Measurements from ENCODE around the gene C9orf152.

Gene C9orf152

DNA sequence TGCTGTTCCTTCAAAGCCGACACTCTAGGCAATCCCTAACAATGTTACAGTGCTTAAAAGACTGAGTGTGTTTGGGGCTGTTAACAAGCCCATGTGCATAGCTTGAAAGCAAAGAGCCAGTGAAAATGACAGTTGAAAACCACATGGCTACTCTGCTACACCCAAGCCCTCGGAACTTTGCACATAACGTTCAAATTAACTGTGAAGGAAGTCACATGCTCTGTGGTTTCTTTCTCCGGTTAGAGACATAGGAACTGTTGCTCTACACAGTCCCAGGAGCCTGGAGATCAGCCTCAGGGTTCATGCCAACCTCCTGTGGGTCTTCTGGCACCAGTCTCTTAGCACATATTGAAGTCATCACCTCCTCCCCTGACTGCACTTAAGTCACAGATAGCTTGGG, 51.1 kb downstream of the C9orf152 start:
- H3K23ac ChIP-seq (ENCODE audit: low read depth, low read length, poor library complexity) = no peak overlapping the region
- DNase-seq (ENCODE audit: low spot score) = no peak
- no peaks in the 10 kb centered on the region for H3K27me3 ChIP-seq (ENCODE audit: control insufficient read depth in 3 of 3, insufficient read depth in 3 of 3, low read depth in 1 of 3, low read length in 3 of 3)
- H2BK12ac ChIP-seq (ENCODE audit: low read length) = no peak overlapping the region
- H2AK5ac ChIP-seq (ENCODE audit: low read depth, low read length) = no peak overlapping the region
- no peak overlapping the region for H4K8ac ChIP-seq (ENCODE audit: low read depth, low read length)
- H2BK120ac ChIP-seq (ENCODE audit: low read depth, low read length) = no peak overlapping the region
- H3K27ac ChIP-seq (replicated peaks; ENCODE audit: low read length) = no peak overlapping the region
- H3K4me1 ChIP-seq (ENCODE audit: control insufficient read depth in 2 of 2, insufficient read depth in 1 of 2, low read depth in 1 of 2, low read length in 2 of 2) = peaks cover 0 to 1% of the 10 kb centered on the region in 2 donors
- no peak overlapping the region for H2BK5ac ChIP-seq (ENCODE audit: low read length)
- H4K91ac ChIP-seq (ENCODE audit: low read depth, low read length, poor library complexity) = no peak overlapping the region
- H3K79me1 ChIP-seq (ENCODE audit: low read depth, low read length) = no peaks in the 10 kb centered on the region
- WGBS, 2 donors (ENCODE audit: extremely low coverage in 2 of 2, insufficient read length in 2 of 2, insufficient replicate concordance in 1 of 2) = no CpG with 5 or more reads among the region's 4 CpGs
- H3K9ac ChIP-seq (ENCODE audit: low read depth, low read length, poor library complexity) = no peak overlapping the region
- H3K4ac ChIP-seq (ENCODE audit: low read length) = no peak overlapping the region
- H2AFZ ChIP-seq (ENCODE audit: low read length) = no peak overlapping the region
- H3K9me3 ChIP-seq (replicated peaks in 1 of 2; ENCODE audit: control insufficient read depth in 2 of 2, insufficient read depth in 1 of 2, low read depth in 1 of 2, low read length in 2 of 2) = no peaks in the 10 kb centered on the region
- no peak overlapping the region for H3K18ac ChIP-seq (ENCODE audit: low read length)
- no peak overlapping the region for H3K4me3 ChIP-seq (ENCODE audit: low read length in 2 of 2)
- no peak overlapping the region for H3K14ac ChIP-seq (ENCODE audit: low read length)
- no peak overlapping the region for H2BK15ac ChIP-seq (ENCODE audit: low read length)
- H3K36me3 ChIP-seq (replicated peaks in 1 of 2; ENCODE audit: control insufficient read depth in 2 of 2, insufficient read depth in 2 of 2, low read length in 2 of 2) = peaks cover 8 to 75% of the 10 kb centered on the region in 2 donors
- H3K4me2 ChIP-seq (ENCODE audit: insufficient read depth, low read length, poor library complexity, severe bottlenecking) = no peak overlapping the region

DNA sequence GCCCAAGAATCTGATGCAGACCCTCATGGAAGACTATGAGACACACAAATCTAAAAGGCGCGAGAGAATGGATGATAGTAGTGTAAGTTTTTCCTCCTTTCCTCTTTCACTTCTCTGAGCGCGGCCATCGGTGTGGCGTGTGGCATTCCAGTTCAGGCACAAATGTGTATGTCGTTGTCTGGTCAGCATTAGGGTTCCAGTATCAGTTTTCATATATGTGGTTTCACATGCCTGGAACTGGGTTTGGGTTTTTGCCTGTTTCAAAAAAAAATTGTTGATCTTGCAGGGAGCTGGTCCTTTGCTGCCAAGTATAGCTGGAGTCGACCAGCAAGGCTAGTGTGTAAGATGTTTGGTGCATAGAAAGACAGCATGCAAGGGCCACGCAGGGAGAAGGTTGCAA, 51.5 kb downstream of the C9orf152 start:
- Histone ChIP-seq H2BK120ac (ENCODE audit: low read depth, low read length) (no peak overlapping the region), H3K14ac (ENCODE audit: low read length) (no peak overlapping the region), H2AK5ac (ENCODE audit: low read depth, low read length) (no peak overlapping the region), H3K27ac (replicated peaks; ENCODE audit: low read length) (no peak overlapping the region), H4K8ac (ENCODE audit: low read depth, low read length) (no peak overlapping the region), H2AFZ (ENCODE audit: low read length) (no peak overlapping the region), H2BK12ac (ENCODE audit: low read length) (no peak overlapping the region), H3K4me1 (ENCODE audit: control insufficient read depth in 2 of 2, insufficient read depth in 1 of 2, low read depth in 1 of 2, low read length in 2 of 2) (peaks cover 0 to 1% of the 10 kb centered on the region in 2 donors), H2BK5ac (ENCODE audit: low read length) (no peak overlapping the region), H3K4me2 (ENCODE audit: insufficient read depth, low read length, poor library complexity, severe bottlenecking) (no peak overlapping the region), H3K36me3 (replicated peaks in 1 of 2; ENCODE audit: control insufficient read depth in 2 of 2, insufficient read depth in 2 of 2, low read length in 2 of 2) (peaks cover 7 to 71% of the 10 kb centered on the region in 2 donors), H2BK15ac (ENCODE audit: low read length) (no peak overlapping the region), H3K79me1 (ENCODE audit: low read depth, low read length) (no peaks in the 10 kb centered on the region), H3K23ac (ENCODE audit: low read depth, low read length, poor library complexity) (no peak overlapping the region), H3K4ac (ENCODE audit: low read length) (no peak overlapping the region), H3K9ac (ENCODE audit: low read depth, low read length, poor library complexity) (no peak overlapping the region), H3K18ac (ENCODE audit: low read length) (no peak overlapping the region), H3K9me3 (replicated peaks in 1 of 2; ENCODE audit: control insufficient read depth in 2 of 2, insufficient read depth in 1 of 2, low read depth in 1 of 2, low read length in 2 of 2) (no peaks in the 10 kb centered on the region), H3K27me3 (ENCODE audit: control insufficient read depth in 3 of 3, insufficient read depth in 3 of 3, low read depth in 1 of 3, low read length in 3 of 3) (no peaks in the 10 kb centered on the region), H3K4me3 (ENCODE audit: low read length in 2 of 2) (no peak overlapping the region), H4K91ac (ENCODE audit: low read depth, low read length, poor library complexity) (no peak overlapping the region)
- WGBS, 2 donors (ENCODE audit: extremely low coverage in 2 of 2, insufficient read length in 2 of 2, insufficient replicate concordance in 1 of 2) = no CpG with 5 or more reads among the region's 9 CpGs
- DNase-seq (ENCODE audit: low spot score) = no peak

DNA sequence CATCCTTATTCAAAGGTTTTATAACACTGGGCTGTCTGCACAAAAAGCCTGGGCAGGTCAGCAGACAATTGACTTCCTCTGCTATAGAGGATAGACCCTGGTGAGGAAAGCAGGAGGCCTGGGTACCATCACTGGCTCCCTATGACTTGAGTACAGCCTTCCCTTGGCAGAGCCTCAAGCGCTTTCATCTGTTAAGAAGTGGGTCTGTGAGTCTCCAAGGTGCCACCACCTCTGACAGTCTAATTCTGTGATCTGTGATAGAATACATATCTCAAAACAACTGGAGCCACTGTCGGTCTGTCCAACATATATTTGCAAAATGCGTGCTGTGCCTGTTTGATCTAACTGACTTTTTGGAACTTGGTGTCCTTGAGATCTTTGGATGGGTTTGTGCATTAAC, 52.2 kb downstream of the C9orf152 start:
- Histone ChIP-seq H2BK15ac (ENCODE audit: low read length) (no peak overlapping the region), H3K4me2 (ENCODE audit: insufficient read depth, low read length, poor library complexity, severe bottlenecking) (no peak overlapping the region), H2BK5ac (ENCODE audit: low read length) (no peak overlapping the region), H3K79me1 (ENCODE audit: low read depth, low read length) (no peaks in the 10 kb centered on the region), H4K8ac (ENCODE audit: low read depth, low read length) (no peak overlapping the region), H3K27me3 (ENCODE audit: control insufficient read depth in 3 of 3, insufficient read depth in 3 of 3, low read depth in 1 of 3, low read length in 3 of 3) (no peaks in the 10 kb centered on the region), H3K27ac (replicated peaks; ENCODE audit: low read length) (no peak overlapping the region), H3K14ac (ENCODE audit: low read length) (no peak overlapping the region), H3K18ac (ENCODE audit: low read length) (no peak overlapping the region), H2BK120ac (ENCODE audit: low read depth, low read length) (no peak overlapping the region), H3K4ac (ENCODE audit: low read length) (no peak overlapping the region), H2BK12ac (ENCODE audit: low read length) (no peak overlapping the region), H2AFZ (ENCODE audit: low read length) (no peak overlapping the region), H3K23ac (ENCODE audit: low read depth, low read length, poor library complexity) (no peak overlapping the region), H3K9ac (ENCODE audit: low read depth, low read length, poor library complexity) (no peak overlapping the region), H3K4me3 (ENCODE audit: low read length in 2 of 2) (no peak overlapping the region), H3K36me3 (replicated peaks in 1 of 2; ENCODE audit: control insufficient read depth in 2 of 2, insufficient read depth in 2 of 2, low read length in 2 of 2) (peaks cover 5 to 66% of the 10 kb centered on the region in 2 donors), H4K91ac (ENCODE audit: low read depth, low read length, poor library complexity) (no peak overlapping the region), H3K4me1 (ENCODE audit: control insufficient read depth in 2 of 2, insufficient read depth in 1 of 2, low read depth in 1 of 2, low read length in 2 of 2) (peaks cover 0 to 1% of the 10 kb centered on the region in 2 donors), H2AK5ac (ENCODE audit: low read depth, low read length) (no peak overlapping the region), H3K9me3 (replicated peaks in 1 of 2; ENCODE audit: control insufficient read depth in 2 of 2, insufficient read depth in 1 of 2, low read depth in 1 of 2, low read length in 2 of 2) (peaks cover 0 to under 1% of the 10 kb centered on the region in 2 donors)
- WGBS, 2 donors (ENCODE audit: extremely low coverage in 2 of 2, insufficient read length in 2 of 2, insufficient replicate concordance in 1 of 2) = no CpG with 5 or more reads among the region's 3 CpGs
- DNase-seq (ENCODE audit: low spot score) = no peak

DNA sequence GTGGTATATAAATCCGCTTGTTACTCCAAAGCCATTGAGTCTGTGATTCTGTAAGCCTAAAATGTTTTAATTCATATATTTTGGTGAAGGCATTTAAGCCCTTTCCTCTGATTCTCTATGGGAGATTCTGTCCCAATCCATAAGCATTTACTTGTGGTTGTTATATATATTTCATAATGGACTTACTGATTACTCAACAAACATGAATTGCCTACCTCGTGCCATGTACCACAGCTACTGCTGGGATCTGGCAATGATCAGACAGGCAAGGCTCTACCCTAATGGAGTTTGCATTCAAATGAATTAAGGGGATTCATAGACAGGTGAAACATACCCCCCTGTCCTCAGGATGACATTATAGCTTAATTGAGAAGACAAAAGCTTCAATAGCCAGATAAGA, 54.5 kb downstream of the C9orf152 start:
- H3K14ac ChIP-seq (ENCODE audit: low read length) = no peak overlapping the region
- no peak overlapping the region for H2BK5ac ChIP-seq (ENCODE audit: low read length)
- no peaks in the 10 kb centered on the region for H3K27me3 ChIP-seq (ENCODE audit: control insufficient read depth in 3 of 3, insufficient read depth in 3 of 3, low read depth in 1 of 3, low read length in 3 of 3)
- H3K79me1 ChIP-seq (ENCODE audit: low read depth, low read length) = no peaks in the 10 kb centered on the region
- no peak overlapping the region for H3K4me2 ChIP-seq (ENCODE audit: insufficient read depth, low read length, poor library complexity, severe bottlenecking)
- no peak overlapping the region for H3K27ac ChIP-seq (replicated peaks; ENCODE audit: low read length)
- H2AFZ ChIP-seq (ENCODE audit: low read length) = no peak overlapping the region
- peaks cover 4 to 17% of the 10 kb centered on the region in 2 donors for H3K9me3 ChIP-seq (replicated peaks in 1 of 2; ENCODE audit: control insufficient read depth in 2 of 2, insufficient read depth in 1 of 2, low read depth in 1 of 2, low read length in 2 of 2)
- no CpG with 5 or more reads among the region's 2 CpGs for WGBS, 2 donors (ENCODE audit: extremely low coverage in 2 of 2, insufficient read length in 2 of 2, insufficient replicate concordance in 1 of 2)
- H2BK12ac ChIP-seq (ENCODE audit: low read length) = no peak overlapping the region
- peaks cover 6 to 64% of the 10 kb centered on the region in 2 donors for H3K36me3 ChIP-seq (replicated peaks in 1 of 2; ENCODE audit: control insufficient read depth in 2 of 2, insufficient read depth in 2 of 2, low read length in 2 of 2)
- H3K4me1 ChIP-seq (ENCODE audit: control insufficient read depth in 2 of 2, insufficient read depth in 1 of 2, low read depth in 1 of 2, low read length in 2 of 2) = peaks cover 1 to 2% of the 10 kb centered on the region in 2 donors
- H4K91ac ChIP-seq (ENCODE audit: low read depth, low read length, poor library complexity) = no peak overlapping the region
- H3K4ac ChIP-seq (ENCODE audit: low read length) = no peak overlapping the region
- no peak overlapping the region for H2BK120ac ChIP-seq (ENCODE audit: low read depth, low read length)
- no peak overlapping the region for H3K23ac ChIP-seq (ENCODE audit: low read depth, low read length, poor library complexity)
- no peak overlapping the region for H3K4me3 ChIP-seq (ENCODE audit: low read length in 2 of 2)
- H2BK15ac ChIP-seq (ENCODE audit: low read length) = no peak overlapping the region
- no peak overlapping the region for H2AK5ac ChIP-seq (ENCODE audit: low read depth, low read length)
- no peak for DNase-seq (ENCODE audit: low spot score)
- no peak overlapping the region for H3K18ac ChIP-seq (ENCODE audit: low read length)
- no peak overlapping the region for H4K8ac ChIP-seq (ENCODE audit: low read depth, low read length)
- no peak overlapping the region for H3K9ac ChIP-seq (ENCODE audit: low read depth, low read length, poor library complexity)
